Osteoblast (primary cell): ENCODE data around the gene SP140. TPM values are rescaled to one million over a fixed set of nuclear protein-coding genes. Genes with fewer than 3 reads are reported as not detected.
"Not testable (repeated sequence)": the region's sequence is repeated elsewhere in the genome, so short reads cannot be mapped to it uniquely, and the experiment has no call there.

ENCODE experiments used
- DNase-seq: peaks from one replicate; pipeline ENCODE4 v3.0.0; 2011; ENCODE audit warnings: low spot score, mixed read lengths; ENCODE audit not compliant: insufficient read length; ENCODE audit errors: missing footprints
- H2AFZ ChIP-seq: 2 replicates; pipeline ENCODE4 v1.6.0; 2011; ENCODE audit warnings: mild to moderate bottlenecking, low read length
- H3K27ac ChIP-seq: 2 replicates; pipeline ENCODE4 v1.5.1; 2011; ENCODE audit warnings: mild to moderate bottlenecking, low read depth, low read length, moderate library complexity
- H3K27me3 ChIP-seq: 2 replicates; pipeline ENCODE4 v1.6.0; 2012; ENCODE audit warnings: mild to moderate bottlenecking, control low read depth, inconsistent platforms, low read length, moderate library complexity; ENCODE audit not compliant: insufficient read depth
- H3K36me3 ChIP-seq: 2 replicates; pipeline ENCODE4 v1.5.1; 2011; ENCODE audit warnings: mild to moderate bottlenecking, low read length, control low read depth, moderate library complexity; ENCODE audit not compliant: insufficient read depth
- H3K4me1 ChIP-seq: 2 replicates; pipeline ENCODE4 v1.5.1; 2011; ENCODE audit warnings: mild to moderate bottlenecking, low read length, control low read depth, moderate library complexity; ENCODE audit not compliant: insufficient read depth
- H3K4me2 ChIP-seq: 2 replicates; pipeline ENCODE4 v1.6.0; 2011; ENCODE audit warnings: mild to moderate bottlenecking, low read length; ENCODE audit not compliant: insufficient read depth
- H3K4me3 ChIP-seq: fragments of 200-600 bp; sonication (generic); 3 replicates; pipeline ENCODE4 v1.5.1; 2012; ENCODE audit warnings: mild to moderate bottlenecking, low read length, inconsistent platforms; ENCODE audit not compliant: insufficient read depth
- H3K79me2 ChIP-seq: 2 replicates; pipeline ENCODE4 v1.6.0; 2012; ENCODE audit warnings: mild to moderate bottlenecking, low read length, control low read depth, inconsistent platforms; ENCODE audit not compliant: insufficient read depth
- H3K9me3 ChIP-seq: 2 replicates; pipeline ENCODE4 v1.5.1; 2011; ENCODE audit warnings: low read depth, low read length, control low read depth
- H4K20me1 ChIP-seq: 2 replicates; pipeline ENCODE4 v1.6.0; 2012; ENCODE audit warnings: mild to moderate bottlenecking, low read length, control low read depth; ENCODE audit not compliant: insufficient read depth
- CTCF ChIP-seq: IDR thresholded peaks from 2 replicates; pipeline ENCODE4 v1.5.1; 2011; ENCODE audit warnings: mild to moderate bottlenecking, low read depth, low read length, moderate library complexity; ENCODE audit errors: extremely low read depth
- total RNA-seq: library from RNA; depleted of rRNA; stranded (reverse); fragments of >200 nt; gene quantifications from 2 replicates; pipeline ENCODE4 v1.2.3, GENCODE V29; 2012

Gene SP140
- total RNA-seq, 1 donor: 0.36 TPM

DNA sequence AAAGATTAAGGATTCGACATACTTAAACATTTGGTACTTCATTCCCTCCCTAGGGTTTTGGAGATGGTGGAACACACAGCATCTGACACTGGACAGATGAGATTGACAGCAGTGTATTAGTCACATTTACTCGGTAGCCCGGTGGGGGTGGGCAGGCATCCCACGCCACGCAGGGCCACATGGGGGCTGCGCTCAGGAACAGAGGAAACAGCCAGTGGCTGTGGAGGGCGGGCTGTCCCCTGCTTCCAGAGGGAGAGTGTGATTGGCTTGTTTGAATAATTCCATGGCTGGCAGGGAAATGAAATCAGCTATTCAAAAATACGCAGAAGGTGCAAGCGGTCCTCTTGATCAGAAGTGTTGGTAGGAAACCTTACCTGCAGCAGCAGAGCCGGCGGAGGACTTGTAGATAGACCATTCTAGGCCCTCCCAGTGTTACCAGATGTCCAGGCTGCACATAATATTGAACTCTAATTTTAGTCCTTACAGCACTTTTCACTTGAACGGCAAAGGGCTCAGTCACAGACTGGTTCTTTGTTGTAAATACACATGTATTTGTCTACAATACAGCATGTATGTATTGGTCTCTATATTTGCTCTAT lies 83.0 kb downstream of the SP140 start:
- Histone ChIP-seq H3K27me3 (no peaks in the 10 kb centered on the region), H3K36me3 (no peaks in the 10 kb centered on the region), H4K20me1 (no peaks in the 10 kb centered on the region), H3K27ac (no peak overlapping the region), H2AFZ (no peak overlapping the region), H3K4me2 (no peak overlapping the region), H3K79me2 (no peaks in the 10 kb centered on the region), H3K9me3 (no peaks in the 10 kb centered on the region), H3K4me3 (no peak overlapping the region), H3K4me1 (peaks cover 5% of the 10 kb centered on the region)
- TF ChIP-seq CTCF: no peak
- DNase-seq: no peak

- not testable (repeated sequence) for H4K20me1 ChIP-seq, H3K27me3 ChIP-seq, H3K4me1 ChIP-seq, H3K4me3 ChIP-seq, H2AFZ ChIP-seq, H3K4me2 ChIP-seq, H3K27ac ChIP-seq, DNase-seq, H3K36me3 ChIP-seq, H3K9me3 ChIP-seq, H3K79me2 ChIP-seq
Observed at GRCh38 chr2:230310792-230311191, 85.3 kb downstream of the SP140 start.

GRCh38 chr2:230311634-230312033 lies 86.1 kb downstream of the SP140 start:
- not testable (repeated sequence) for H2AFZ ChIP-seq, H3K79me2 ChIP-seq, H4K20me1 ChIP-seq, H3K4me2 ChIP-seq, H3K9me3 ChIP-seq, H3K4me3 ChIP-seq, H3K27ac ChIP-seq, H3K27me3 ChIP-seq, DNase-seq, H3K4me1 ChIP-seq, H3K36me3 ChIP-seq

GRCh38 chr2:230312638-230313037 lies 87.1 kb downstream of the SP140 start:
- peak; percentile 83 for DNase-seq
- Histone ChIP-seq H3K27me3 (no peaks in the 10 kb centered on the region), H2AFZ (no peak overlapping the region)

More at GRCh38 chr2:230312638-230313037, 87.1 kb downstream of the SP140 start:
- no peaks in the 10 kb centered on the region for H3K79me2 ChIP-seq
- no peak overlapping the region for H3K27ac ChIP-seq
- H3K4me3 ChIP-seq: no peak overlapping the region
- peaks cover 5% of the 10 kb centered on the region for H3K4me1 ChIP-seq
- no peak for TF ChIP-seq CTCF
- H4K20me1 ChIP-seq: no peaks in the 10 kb centered on the region
- H3K4me2 ChIP-seq: no peak overlapping the region
- no peaks in the 10 kb centered on the region for H3K9me3 ChIP-seq
- H3K36me3 ChIP-seq: no peaks in the 10 kb centered on the region
